ENCODE results near the gene PTPN12.

PTPN12 gene

GRCh38 chr7:77543910-77544309, 6.8 kb downstream of the PTPN12 start:
- Mint-ChIP-seq H3K9me3 (no peaks in the 10 kb centered on the region), H3K27me3 (no peaks in the 10 kb centered on the region), H3K36me3 (ENCODE audit: insufficient read depth) (no peaks in the 10 kb centered on the region), H3K4me1 (ENCODE audit: low read depth in 2 of 2) (peaks cover 36 to 71% of the 10 kb centered on the region in 2 donors), H3K27ac (peak overlapping the region in 1 of 2 donors; percentile 5), H3K4me3 (peak overlapping the region in 1 of 2 donors; percentile 3)
- peak; percentile 47 for ATAC-seq (replicated peaks)
- no peak for DNase-seq

- no peak overlapping the region for H3K27ac Mint-ChIP-seq
- peaks cover 38 to 68% of the 10 kb centered on the region in 2 donors for H3K4me1 Mint-ChIP-seq (ENCODE audit: low read depth in 2 of 2)
- DNase-seq: no peak
- no peak overlapping the region for H3K4me3 Mint-ChIP-seq
- no peaks in the 10 kb centered on the region for H3K27me3 Mint-ChIP-seq
- no peaks in the 10 kb centered on the region for H3K36me3 Mint-ChIP-seq (ENCODE audit: insufficient read depth)
- no peak for ATAC-seq (replicated peaks)
- H3K9me3 Mint-ChIP-seq: no peaks in the 10 kb centered on the region
Measured at GRCh38 chr7:77544518-77544917, 7.4 kb downstream of the PTPN12 start.

- H3K4me1 Mint-ChIP-seq (ENCODE audit: low read depth in 2 of 2): peaks cover 25 to 55% of the 10 kb centered on the region in 2 donors
- no peaks in the 10 kb centered on the region for H3K27me3 Mint-ChIP-seq
- peak overlapping the region in 1 of 2 donors; percentile 0 for H3K4me3 Mint-ChIP-seq
- H3K27ac Mint-ChIP-seq: peak overlapping the region; percentile 2 to 78
- no peaks in the 10 kb centered on the region for H3K9me3 Mint-ChIP-seq
- DNase-seq (no peak), ATAC-seq (replicated peaks) (peak; percentile 82)
- H3K36me3 Mint-ChIP-seq (ENCODE audit: insufficient read depth): no peaks in the 10 kb centered on the region
Measured at GRCh38 chr7:77548206-77548605, 11.1 kb downstream of the PTPN12 start.

- no peaks in the 10 kb centered on the region for H3K27me3 Mint-ChIP-seq
- no peak for ATAC-seq (replicated peaks)
- no peaks in the 10 kb centered on the region for H3K9me3 Mint-ChIP-seq
- DNase-seq: no peak
- no peak overlapping the region for H3K4me3 Mint-ChIP-seq
- H3K27ac Mint-ChIP-seq: peak overlapping the region; percentile 2 to 28
- no peaks in the 10 kb centered on the region for H3K36me3 Mint-ChIP-seq (ENCODE audit: insufficient read depth)
- peaks cover 23 to 51% of the 10 kb centered on the region in 2 donors for H3K4me1 Mint-ChIP-seq (ENCODE audit: low read depth in 2 of 2)
Measured at GRCh38 chr7:77549106-77549870, 12.2 kb downstream of the PTPN12 start.

- peaks cover 26 to 55% of the 10 kb centered on the region in 2 donors for H3K4me1 Mint-ChIP-seq (ENCODE audit: low read depth in 2 of 2)
- H3K36me3 Mint-ChIP-seq (ENCODE audit: insufficient read depth): no peaks in the 10 kb centered on the region
- H3K27me3 Mint-ChIP-seq: no peaks in the 10 kb centered on the region
- no peak for ATAC-seq (replicated peaks)
- no peak overlapping the region for H3K27ac Mint-ChIP-seq
- no peaks in the 10 kb centered on the region for H3K9me3 Mint-ChIP-seq
- no peak overlapping the region for H3K4me3 Mint-ChIP-seq
- no peak for DNase-seq
Measured at GRCh38 chr7:77550586-77550985, 13.5 kb downstream of the PTPN12 start.

- Mint-ChIP-seq H3K27me3 (no peaks in the 10 kb centered on the region), H3K4me3 (no peak overlapping the region), H3K9me3 (no peaks in the 10 kb centered on the region), H3K36me3 (ENCODE audit: insufficient read depth) (no peaks in the 10 kb centered on the region), H3K27ac (no peak overlapping the region), H3K4me1 (ENCODE audit: low read depth in 2 of 2) (peaks cover 22 to 50% of the 10 kb centered on the region in 2 donors)
- ATAC-seq (replicated peaks): no peak
- DNase-seq: no peak
Measured at GRCh38 chr7:77553123-77553522, 16.0 kb downstream of the PTPN12 start.

- no peak overlapping the region for H3K4me3 Mint-ChIP-seq
- DNase-seq: no peak
- no peak overlapping the region for H3K27ac Mint-ChIP-seq
- no peaks in the 10 kb centered on the region for H3K9me3 Mint-ChIP-seq
- H3K36me3 Mint-ChIP-seq (ENCODE audit: insufficient read depth): no peaks in the 10 kb centered on the region
- peaks cover 32 to 58% of the 10 kb centered on the region in 2 donors for H3K4me1 Mint-ChIP-seq (ENCODE audit: low read depth in 2 of 2)
- no peaks in the 10 kb centered on the region for H3K27me3 Mint-ChIP-seq
- ATAC-seq (replicated peaks): no peak
Measured at GRCh38 chr7:77558284-77558967, 21.3 kb downstream of the PTPN12 start.

GRCh38 chr7:77561352-77561751, 24.3 kb downstream of the PTPN12 start:
- no peaks in the 10 kb centered on the region for H3K36me3 Mint-ChIP-seq (ENCODE audit: insufficient read depth)
- ATAC-seq (replicated peaks) (no peak), DNase-seq (no peak)
- peak overlapping the region in 1 of 2 donors; percentile 40 for H3K4me3 Mint-ChIP-seq
- no peaks in the 10 kb centered on the region for H3K27me3 Mint-ChIP-seq
- no peaks in the 10 kb centered on the region for H3K9me3 Mint-ChIP-seq
- H3K4me1 Mint-ChIP-seq (ENCODE audit: low read depth in 2 of 2): peaks cover 35 to 63% of the 10 kb centered on the region in 2 donors
- H3K27ac Mint-ChIP-seq: peak overlapping the region in 1 of 2 donors; percentile 90

- Mint-ChIP-seq H3K27ac (peak overlapping the region in 1 of 2 donors; percentile 41), H3K36me3 (ENCODE audit: insufficient read depth) (peaks cover under 1% of the 10 kb centered on the region), H3K27me3 (no peaks in the 10 kb centered on the region)
Measured at GRCh38 chr7:77563275-77563674, 26.2 kb downstream of the PTPN12 start.

GRCh38 chr7:77565917-77566316, 28.8 kb downstream of the PTPN12 start:
- Mint-ChIP-seq H3K36me3 (ENCODE audit: insufficient read depth) (peaks cover 5% of the 10 kb centered on the region), H3K4me3 (peak overlapping the region in 1 of 2 donors; percentile 56), H3K27me3 (no peaks in the 10 kb centered on the region), H3K27ac (peak overlapping the region in 1 of 2 donors; percentile 83), H3K9me3 (no peaks in the 10 kb centered on the region), H3K4me1 (ENCODE audit: low read depth in 2 of 2) (peaks cover 25 to 50% of the 10 kb centered on the region in 2 donors)
- DNase-seq (no peak), ATAC-seq (replicated peaks) (peak; percentile 37)

More at GRCh38 chr7:77563275-77563674, 26.2 kb downstream of the PTPN12 start:
- Mint-ChIP-seq H3K4me3 (no peak overlapping the region), H3K9me3 (no peaks in the 10 kb centered on the region), H3K4me1 (ENCODE audit: low read depth in 2 of 2) (peaks cover 35 to 64% of the 10 kb centered on the region in 2 donors)
- ATAC-seq (replicated peaks) (no peak), DNase-seq (no peak)

GRCh38 chr7:77566421-77566820, 29.3 kb downstream of the PTPN12 start:
- DNase-seq (no peak), ATAC-seq (replicated peaks) (no peak)
- H3K36me3 Mint-ChIP-seq (ENCODE audit: insufficient read depth): peaks cover 5% of the 10 kb centered on the region
- H3K4me3 Mint-ChIP-seq: peak overlapping the region in 1 of 2 donors; percentile 56
- no peaks in the 10 kb centered on the region for H3K9me3 Mint-ChIP-seq
- peaks cover 19 to 45% of the 10 kb centered on the region in 2 donors for H3K4me1 Mint-ChIP-seq (ENCODE audit: low read depth in 2 of 2)
- no peaks in the 10 kb centered on the region for H3K27me3 Mint-ChIP-seq
- peak overlapping the region in 1 of 2 donors; percentile 83 for H3K27ac Mint-ChIP-seq

- no peak for DNase-seq
- Mint-ChIP-seq H3K4me1 (ENCODE audit: low read depth in 2 of 2) (peaks cover 14 to 33% of the 10 kb centered on the region in 2 donors), H3K4me3 (no peak overlapping the region), H3K27me3 (no peaks in the 10 kb centered on the region), H3K27ac (no peak overlapping the region), H3K9me3 (no peaks in the 10 kb centered on the region), H3K36me3 (ENCODE audit: insufficient read depth) (peaks cover 9% of the 10 kb centered on the region)
- no peak for ATAC-seq (replicated peaks)
Measured at GRCh38 chr7:77569514-77570232, 32.6 kb downstream of the PTPN12 start.

GRCh38 chr7:77570330-77571011, 33.4 kb downstream of the PTPN12 start:
- Mint-ChIP-seq H3K27ac (no peak overlapping the region), H3K4me3 (no peak overlapping the region), H3K9me3 (no peaks in the 10 kb centered on the region), H3K36me3 (ENCODE audit: insufficient read depth) (peaks cover 16% of the 10 kb centered on the region), H3K4me1 (ENCODE audit: low read depth in 2 of 2) (peaks cover 11 to 26% of the 10 kb centered on the region in 2 donors), H3K27me3 (no peaks in the 10 kb centered on the region)
- DNase-seq (no peak), ATAC-seq (replicated peaks) (no peak)

Data from effector memory CD8-positive, alpha-beta T cell (primary cell).